Measurements from ENCODE around the gene ALOX15.

DNA sequence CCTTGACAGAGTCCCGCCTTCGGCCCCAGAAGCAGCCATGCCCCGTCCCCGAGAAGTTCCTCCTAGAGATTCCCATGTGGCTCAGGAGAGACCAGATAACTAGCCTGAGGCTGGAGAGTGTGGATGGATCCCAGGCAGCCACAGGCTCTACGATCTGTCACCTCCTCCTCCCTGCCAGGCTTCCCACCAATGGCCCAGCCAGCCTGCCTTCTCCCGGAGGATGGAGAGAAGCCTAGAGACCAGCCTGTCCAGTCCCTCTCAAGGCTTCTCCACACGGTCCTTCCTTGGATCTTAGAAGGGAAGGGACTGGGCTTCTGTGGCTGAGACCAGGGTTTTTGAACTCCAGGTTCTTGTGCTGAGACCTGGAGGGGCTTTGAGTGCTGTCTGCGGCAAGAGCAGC, 58.8 kb downstream of the ALOX15 start:
- TF ChIP-seq, protein P1, sequence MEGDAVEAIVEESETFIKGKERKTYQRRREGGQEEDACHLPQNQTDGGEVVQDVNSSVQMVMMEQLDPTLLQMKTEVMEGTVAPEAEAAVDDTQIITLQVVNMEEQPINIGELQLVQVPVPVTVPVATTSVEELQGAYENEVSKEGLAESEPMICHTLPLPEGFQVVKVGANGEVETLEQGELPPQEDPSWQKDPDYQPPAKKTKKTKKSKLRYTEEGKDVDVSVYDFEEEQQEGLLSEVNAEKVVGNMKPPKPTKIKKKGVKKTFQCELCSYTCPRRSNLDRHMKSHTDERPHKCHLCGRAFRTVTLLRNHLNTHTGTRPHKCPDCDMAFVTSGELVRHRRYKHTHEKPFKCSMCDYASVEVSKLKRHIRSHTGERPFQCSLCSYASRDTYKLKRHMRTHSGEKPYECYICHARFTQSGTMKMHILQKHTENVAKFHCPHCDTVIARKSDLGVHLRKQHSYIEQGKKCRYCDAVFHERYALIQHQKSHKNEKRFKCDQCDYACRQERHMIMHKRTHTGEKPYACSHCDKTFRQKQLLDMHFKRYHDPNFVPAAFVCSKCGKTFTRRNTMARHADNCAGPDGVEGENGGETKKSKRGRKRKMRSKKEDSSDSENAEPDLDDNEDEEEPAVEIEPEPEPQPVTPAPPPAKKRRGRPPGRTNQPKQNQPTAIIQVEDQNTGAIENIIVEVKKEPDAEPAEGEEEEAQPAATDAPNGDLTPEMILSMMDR (IDR thresholded peaks at IDR 0.05): no peak
- TF ChIP-seq POLR2A (IDR thresholded peaks at IDR 0.05) (no peak), POLR2AphosphoS5 (IDR thresholded peaks at IDR 0.05; ENCODE audit: insufficient read depth in 1 of 2, low read depth in 1 of 2) (no peak)

Data from vagina (tissue), 2 donors.